Cardiac muscle cell (in vitro differentiated cells and primary cell): ENCODE measurements around the gene PIM3. TPM values are rescaled to one million over a fixed set of nuclear protein-coding genes. Genes with fewer than 3 reads are reported as not detected.

Source experiments
- DNase-seq, 2 donors: peaks; one replicate each; pipeline versions ENCODE4 v3.0.0 to v3.0.0-alpha.2; 2010 to 2017; ENCODE audit warnings: low read depth in 1 of 2, low spot score in 1 of 2
- H3K27ac ChIP-seq: fragments of 200-600 bp; sonication (generic); 2 replicates; pipeline ENCODE4 v1.5.1; 2016
- H3K27me3 ChIP-seq: fragments of 200-600 bp; sonication (generic); 2 replicates; pipeline ENCODE4 v1.6.0; 2016; ENCODE audit warnings: control low read depth
- H3K36me3 ChIP-seq: fragments of 200-600 bp; sonication (generic); 2 replicates; pipeline ENCODE4 v1.5.1; 2016; ENCODE audit warnings: control low read depth
- H3K4me1 ChIP-seq: fragments of 200-600 bp; sonication (generic); 2 replicates; pipeline ENCODE4 v1.8.1; 2017; ENCODE audit warnings: low read depth, mild to moderate bottlenecking, mixed run types
- H3K4me3 ChIP-seq: fragments of 200-600 bp; sonication (generic); 2 replicates; pipeline ENCODE4 v1.5.1; 2016; ENCODE audit warnings: mild to moderate bottlenecking
- H3K9me3 ChIP-seq: fragments of 200-600 bp; sonication (generic); 2 replicates; pipeline ENCODE4 v1.5.1; 2017; ENCODE audit warnings: low read depth, mild to moderate bottlenecking, control low read depth
- polyA plus RNA-seq: library from polyadenylated mRNA; unstranded; fragments of >200 nt; fragmentation: Nextera tagmentation; extraction: Ambion mirVana; gene quantifications from 2 replicates; pipeline ENCODE4 v1.2.1, GENCODE V29; 2016
- total RNA-seq: library from RNA; depleted of rRNA; stranded (reverse); fragments of >200 nt; gene quantifications from 2 replicates; pipeline ENCODE4 v1.2.3, GENCODE V29; 2016
- TF ChIP-seq, protein P1 (sequence below): IDR thresholded peaks from 2 replicates; pipeline ENCODE4 v1.5.1; 2012; ENCODE audit warnings: low read depth, mild to moderate bottlenecking, low read length

Gene PIM3
- total and polyA plus RNA-seq, 2 experiments from 2014 or later = 46.1 to 62.2 TPM

DNA sequence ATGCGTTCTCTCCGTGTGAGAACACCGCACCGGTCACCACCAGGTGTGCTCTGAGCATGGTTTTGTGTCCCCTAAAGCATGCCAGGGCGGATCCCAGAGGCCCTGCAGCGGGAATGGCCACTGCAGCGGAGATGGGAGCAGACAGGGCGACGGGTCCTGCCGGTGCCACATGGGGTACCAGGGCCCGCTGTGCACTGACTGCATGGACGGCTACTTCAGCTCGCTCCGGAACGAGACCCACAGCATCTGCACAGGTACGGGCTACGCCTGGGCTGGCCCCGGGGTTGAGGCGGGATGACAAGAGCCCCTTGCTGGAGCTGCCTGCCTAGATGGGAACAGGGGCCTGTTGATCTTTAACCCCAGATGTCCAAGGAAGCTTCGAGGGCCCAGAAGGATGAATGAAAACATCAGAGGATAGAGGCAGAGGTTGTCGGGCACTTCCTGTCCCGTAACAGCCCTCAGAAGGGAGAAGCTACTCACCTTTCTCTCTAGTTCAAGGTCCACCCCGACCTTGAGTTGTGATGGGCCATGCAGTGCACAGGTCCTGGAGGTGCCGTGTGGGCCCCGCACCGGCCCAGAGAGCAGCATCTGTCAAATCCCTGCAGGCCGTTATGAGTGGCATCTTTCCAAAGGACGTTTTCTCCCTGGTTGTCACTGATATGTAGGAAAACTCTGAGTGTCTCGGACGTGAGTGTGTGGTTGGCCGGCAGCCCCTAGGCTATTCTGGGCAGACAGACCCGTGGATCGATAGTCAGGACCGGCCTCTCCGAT lies 38.9 kb upstream of the PIM3 start:
- TF ChIP-seq, protein P1, sequence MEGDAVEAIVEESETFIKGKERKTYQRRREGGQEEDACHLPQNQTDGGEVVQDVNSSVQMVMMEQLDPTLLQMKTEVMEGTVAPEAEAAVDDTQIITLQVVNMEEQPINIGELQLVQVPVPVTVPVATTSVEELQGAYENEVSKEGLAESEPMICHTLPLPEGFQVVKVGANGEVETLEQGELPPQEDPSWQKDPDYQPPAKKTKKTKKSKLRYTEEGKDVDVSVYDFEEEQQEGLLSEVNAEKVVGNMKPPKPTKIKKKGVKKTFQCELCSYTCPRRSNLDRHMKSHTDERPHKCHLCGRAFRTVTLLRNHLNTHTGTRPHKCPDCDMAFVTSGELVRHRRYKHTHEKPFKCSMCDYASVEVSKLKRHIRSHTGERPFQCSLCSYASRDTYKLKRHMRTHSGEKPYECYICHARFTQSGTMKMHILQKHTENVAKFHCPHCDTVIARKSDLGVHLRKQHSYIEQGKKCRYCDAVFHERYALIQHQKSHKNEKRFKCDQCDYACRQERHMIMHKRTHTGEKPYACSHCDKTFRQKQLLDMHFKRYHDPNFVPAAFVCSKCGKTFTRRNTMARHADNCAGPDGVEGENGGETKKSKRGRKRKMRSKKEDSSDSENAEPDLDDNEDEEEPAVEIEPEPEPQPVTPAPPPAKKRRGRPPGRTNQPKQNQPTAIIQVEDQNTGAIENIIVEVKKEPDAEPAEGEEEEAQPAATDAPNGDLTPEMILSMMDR = no peak
- H3K4me3 ChIP-seq = no peak overlapping the region
- no peaks in the 10 kb centered on the region for H3K9me3 ChIP-seq
- H3K36me3 ChIP-seq = no peaks in the 10 kb centered on the region
- no peaks in the 10 kb centered on the region for H3K27me3 ChIP-seq
- peaks cover 6% of the 10 kb centered on the region for H3K4me1 ChIP-seq
- no peak for DNase-seq
- H3K27ac ChIP-seq = no peak overlapping the region

DNA sequence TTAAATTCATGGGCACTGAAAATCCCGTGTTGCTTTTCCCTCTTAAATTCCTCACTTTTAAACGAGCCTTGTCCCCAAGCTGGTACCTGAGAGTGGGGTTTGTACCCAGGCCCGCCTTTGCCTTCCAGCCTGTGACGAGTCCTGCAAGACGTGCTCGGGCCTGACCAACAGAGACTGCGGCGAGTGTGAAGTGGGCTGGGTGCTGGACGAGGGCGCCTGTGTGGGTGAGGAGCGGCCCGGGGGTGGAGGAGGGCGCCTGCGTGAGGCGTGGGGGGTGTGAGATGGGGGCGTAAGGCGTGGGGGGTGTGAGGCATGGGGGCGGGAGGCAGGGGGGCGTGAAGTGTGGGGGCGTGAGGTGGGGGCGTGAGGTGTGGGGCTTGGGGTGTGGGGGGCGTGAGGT lies 38.1 kb upstream of the PIM3 start:
- H3K27ac ChIP-seq = no peak overlapping the region
- no peaks in the 10 kb centered on the region for H3K9me3 ChIP-seq
- DNase-seq = no peak
- TF ChIP-seq, protein P1 = no peak
- H3K4me1 ChIP-seq = peaks cover 6% of the 10 kb centered on the region
- H3K4me3 ChIP-seq = no peak overlapping the region
- no peaks in the 10 kb centered on the region for H3K27me3 ChIP-seq
- no peaks in the 10 kb centered on the region for H3K36me3 ChIP-seq

DNA sequence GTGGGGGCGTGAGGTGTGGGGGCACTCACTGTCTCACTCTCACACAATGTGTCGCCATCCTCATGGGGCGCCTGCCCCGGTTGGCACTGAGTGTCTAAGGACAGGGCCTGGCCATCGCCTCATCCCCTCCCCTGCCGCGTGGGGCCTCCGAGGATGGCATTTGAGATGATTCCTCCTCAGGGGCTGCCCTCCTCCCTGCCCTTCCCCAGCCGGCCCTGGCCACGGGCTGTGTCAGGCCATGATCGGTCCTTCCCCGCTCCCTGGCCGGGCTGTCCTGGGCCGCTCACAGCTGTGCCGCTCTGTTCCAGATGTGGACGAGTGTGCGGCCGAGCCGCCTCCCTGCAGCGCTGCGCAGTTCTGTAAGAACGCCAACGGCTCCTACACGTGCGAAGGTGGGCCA lies 37.6 kb upstream of the PIM3 start:
- H3K36me3 ChIP-seq = no peaks in the 10 kb centered on the region
- no peaks in the 10 kb centered on the region for H3K27me3 ChIP-seq
- no peak overlapping the region for H3K27ac ChIP-seq
- no peaks in the 10 kb centered on the region for H3K9me3 ChIP-seq
- no peak overlapping the region for H3K4me3 ChIP-seq
- TF ChIP-seq, protein P1 = no peak
- DNase-seq = no peak
- H3K4me1 ChIP-seq = peaks cover 6% of the 10 kb centered on the region

DNA sequence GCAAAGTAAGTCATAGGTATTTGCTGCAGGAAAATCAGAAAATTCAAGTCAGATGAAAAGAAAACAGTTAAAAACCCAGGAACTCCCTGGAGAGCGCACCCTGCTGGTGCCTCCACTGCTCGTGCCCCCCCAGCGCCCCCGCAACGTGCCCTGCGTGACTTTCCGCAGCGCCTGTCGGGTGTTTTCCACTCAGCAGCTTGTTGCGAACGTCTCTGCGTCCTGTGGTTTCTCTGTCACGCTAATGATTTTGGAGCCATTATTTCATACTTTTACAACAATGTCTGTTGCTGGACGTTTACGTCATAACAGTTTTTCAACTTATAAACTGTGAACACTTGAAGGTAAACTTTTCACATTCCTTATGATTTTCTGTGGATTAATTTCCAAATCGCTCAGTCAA lies 37.1 kb upstream of the PIM3 start:
- Histone ChIP-seq H3K4me1 (peaks cover 6% of the 10 kb centered on the region), H3K4me3 (no peak overlapping the region), H3K27ac (no peak overlapping the region), H3K27me3 (no peaks in the 10 kb centered on the region), H3K36me3 (no peaks in the 10 kb centered on the region), H3K9me3 (no peaks in the 10 kb centered on the region)
- no peak for DNase-seq
- TF ChIP-seq, protein P1 = no peak

DNA sequence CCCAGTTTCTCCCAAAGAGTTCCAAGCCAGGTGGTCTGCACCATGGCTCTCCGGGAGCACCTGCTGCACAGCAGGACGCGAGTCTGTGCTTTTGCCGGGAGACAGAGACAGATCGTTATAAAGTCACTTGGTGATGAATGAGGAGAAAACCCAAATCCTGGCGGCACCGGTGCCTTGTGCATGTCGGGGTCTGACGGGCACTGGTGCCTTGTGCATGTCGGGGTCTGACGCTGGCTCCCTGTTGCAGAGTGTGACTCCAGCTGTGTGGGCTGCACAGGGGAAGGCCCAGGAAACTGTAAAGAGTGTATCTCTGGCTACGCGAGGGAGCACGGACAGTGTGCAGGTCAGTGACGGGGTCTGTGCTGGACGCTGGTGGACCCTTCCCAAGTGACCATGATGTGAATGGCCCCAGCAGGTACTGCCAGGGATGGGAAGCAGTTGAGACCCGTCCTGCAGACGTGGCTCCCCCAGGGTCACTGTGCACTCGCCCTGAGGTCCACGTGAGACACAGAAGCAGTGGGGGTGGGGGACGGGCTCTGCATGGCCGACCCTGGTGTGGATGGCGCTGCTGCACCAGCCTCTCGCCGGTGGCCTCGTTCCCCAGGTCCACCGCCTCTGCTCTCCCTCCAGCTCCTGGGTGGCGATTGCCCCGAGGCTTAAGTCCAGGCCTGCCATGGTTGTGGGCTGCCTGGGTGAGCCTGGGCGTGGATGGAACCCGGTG lies 36.3 kb upstream of the PIM3 start:
- no peaks in the 10 kb centered on the region for H3K9me3 ChIP-seq
- H3K27me3 ChIP-seq = peaks cover 6% of the 10 kb centered on the region
- TF ChIP-seq, protein P1 = no peak
- H3K36me3 ChIP-seq = no peaks in the 10 kb centered on the region
- no peak overlapping the region for H3K27ac ChIP-seq
- peaks cover 3% of the 10 kb centered on the region for H3K4me1 ChIP-seq
- no peak for DNase-seq
- no peak overlapping the region for H3K4me3 ChIP-seq
